Testis (tissue), 3 donors: Measurements from ENCODE around the gene MEGF6. TPM values are rescaled to one million over a fixed set of nuclear protein-coding genes. Genes with fewer than 3 reads are reported as not detected.

Experiments
- DNase-seq: peaks from one replicate; pipeline ENCODE4 v3.0.0-alpha.2; 2019
- H3K27ac ChIP-seq, 2 donors: fragments of 200-600 bp; sonication (generic); one replicate each; pipeline ENCODE4 v1.5.1; 2019
- H3K27me3 ChIP-seq: fragments of 200-600 bp; sonication (generic); one replicate; pipeline ENCODE4 v1.5.1; 2019
- H3K36me3 ChIP-seq: fragments of 200-600 bp; sonication (generic); one replicate; pipeline ENCODE4 v1.5.1; 2017; ENCODE audit warnings: low read depth; ENCODE audit errors: missing control alignments
- H3K4me1 ChIP-seq: fragments of 200-600 bp; sonication (generic); one replicate; pipeline ENCODE4 v1.5.1; 2019
- H3K4me3 ChIP-seq, 2 donors: fragments of 200-600 bp; sonication (generic); one replicate each; pipeline ENCODE4 v1.5.1; 2017 to 2019
- H3K9me3 ChIP-seq: fragments of 200-600 bp; sonication (generic); one replicate; pipeline ENCODE4 v1.5.1; 2017
- CTCF ChIP-seq, 3 experiments: fragments of 450-650 bp in 2 of 3; fragments of 200-600 bp in 1 of 3; sonication (generic) in 1 of 3; IDR thresholded peaks; one replicate each; pipeline ENCODE4 v1.5.1; 2016 to 2019; ENCODE audit warnings: antibody characterized with exemption in 3 of 3, mild to moderate bottlenecking in 2 of 3, moderate library complexity in 1 of 3
- POLR2A ChIP-seq: fragments of 450-650 bp; IDR thresholded peaks from one replicate; pipeline ENCODE4 v1.6.1; 2017; ENCODE audit warnings: antibody characterized with exemption, mild to moderate bottlenecking, moderate library complexity
- WGBS, 2 donors: methylation state at CpG; one replicate each; pipeline ENCODE4 v1.1.5; 2018; 5-methylcytosine and 5-hydroxymethylcytosine counted together
- intact Hi-C: fragments of 100-400 bp; cut with DNase I; formaldehyde crosslinking; loops from one replicate; pipeline ENCODE4 v1.15.1; 2023; ENCODE audit warnings: low total_unique reads
- polyA plus RNA-seq: library from polyadenylated mRNA; stranded (reverse); fragments of 350-450 nt; fragmentation: Illumina TruSeq; extraction: RNeasy Lipid Tissue Mini Kit (QIAGEN cat#74804); gene quantifications from one replicate; pipeline ENCODE4 v1.2.3, GENCODE V29; 2014; ENCODE audit warnings: low read depth, low replicate concordance; ENCODE audit not compliant: insufficient read depth
- total RNA-seq, 2 donors: library from RNA; depleted of rRNA; stranded (reverse); fragments of >200 nt; gene quantifications; one replicate each; pipeline ENCODE4 v1.2.3, GENCODE V29; 2016

MEGF6 gene
- total and polyA plus RNA-seq, 3 donors from 2014 or later = 9.0 to 26.4 (median 16.1) TPM

- Histone ChIP-seq H3K4me3 (no peak overlapping the region), H3K4me1 (peaks cover 10% of the 10 kb centered on the region), H3K27me3 (no peaks in the 10 kb centered on the region), H3K36me3 (no peaks in the 10 kb centered on the region), H3K27ac (peak overlapping the region; percentile 28 to 66), H3K9me3 (no peaks in the 10 kb centered on the region)
- DNase-seq = peak; percentile 51
- 46 to 67% methylated on average over 11 to 24 of the region's 24 CpGs for WGBS, 2 donors
- intact Hi-C loops = no loop called here
- TF ChIP-seq POLR2A = no peak
- no peak for TF ChIP-seq CTCF (IDR thresholded peaks at IDR 0.05)
Measured at GRCh38 chr1:3539707-3540425, 71.4 kb downstream of the MEGF6 start.

- intact Hi-C loops = no loop called here
- no peak for TF ChIP-seq CTCF (IDR thresholded peaks at IDR 0.05)
- TF ChIP-seq POLR2A = no peak
Measured at GRCh38 chr1:3537359-3537758, 73.9 kb downstream of the MEGF6 start.

GRCh38 chr1:3536420-3537195 is 74.7 kb downstream of the MEGF6 start:
- intact Hi-C loops = no loop called here
- no peak overlapping the region for H3K4me3 ChIP-seq
- no peak overlapping the region for H3K27ac ChIP-seq
- H3K36me3 ChIP-seq = no peaks in the 10 kb centered on the region
- TF ChIP-seq POLR2A (no peak), CTCF (IDR thresholded peaks at IDR 0.05) (no peak)
- H3K4me1 ChIP-seq = peaks cover 3% of the 10 kb centered on the region
- 68 to 91% methylated on average over 5 to 27 of the region's 27 CpGs for whole genome bisulfite sequencing, 2 donors
- no peak for DNase-seq
- no peaks in the 10 kb centered on the region for H3K9me3 ChIP-seq
- H3K27me3 ChIP-seq = no peaks in the 10 kb centered on the region

More at GRCh38 chr1:3537359-3537758, 73.9 kb downstream of the MEGF6 start:
- Histone ChIP-seq H3K27me3 (no peaks in the 10 kb centered on the region), H3K4me1 (no peaks in the 10 kb centered on the region), H3K27ac (no peak overlapping the region), H3K36me3 (no peaks in the 10 kb centered on the region), H3K9me3 (no peaks in the 10 kb centered on the region), H3K4me3 (no peak overlapping the region)
- no peak for DNase-seq
- WGBS, 2 donors = 85 to 97% methylated on average over 13 to 16 of the region's 16 CpGs

GRCh38 chr1:3535732-3536131 is 75.6 kb downstream of the MEGF6 start:
- H3K4me3 ChIP-seq = no peak overlapping the region
- TF ChIP-seq POLR2A = no peak
- TF ChIP-seq CTCF (IDR thresholded peaks at IDR 0.05) = no peak
- no peaks in the 10 kb centered on the region for H3K9me3 ChIP-seq
- H3K4me1 ChIP-seq = peaks cover 4% of the 10 kb centered on the region
- no peaks in the 10 kb centered on the region for H3K27me3 ChIP-seq
- H3K36me3 ChIP-seq = no peaks in the 10 kb centered on the region
- intact Hi-C loops = no loop called here
- no peak for DNase-seq
- H3K27ac ChIP-seq = no peak overlapping the region
- 94 to 95% methylated on average over 8 to 9 of the region's 12 CpGs for WGBS, 2 donors
